B cell (primary cell): ENCODE results near the gene ZCCHC3. TPM values are rescaled to one million over a fixed set of nuclear protein-coding genes. Genes with fewer than 3 reads are reported as not detected.

Source experiments
- ATAC-seq: fragments of 200-7000 bp; cut with Tn5 transposase; one replicate; pipeline ENCODE4 v1.10.0; 2021; ENCODE audit warnings: low read depth, mild to moderate bottlenecking, moderate number of reproducible peaks, moderate library complexity
- CTCF ChIA-PET: fragments of 350-600 bp; sonication (Branson Sonifier 250); formaldehyde crosslinking; loops from one replicate; lab custom pipeline; 2021; ENCODE audit warnings: antibody characterized with exemption, inconsistent platforms; lab: Charles Lee
- POLR2A ChIA-PET: fragments of 350-600 bp; sonication (Branson Sonifier 250); formaldehyde crosslinking; loops from one replicate; lab custom pipeline; 2021; ENCODE audit warnings: antibody characterized with exemption; lab: Charles Lee
- DNase-seq: peaks from one replicate; pipeline ENCODE4 v3.0.0; 2013
- H2AFZ ChIP-seq: 2 replicates; pipeline ENCODE4 v1.6.1; 2012; ENCODE audit warnings: mild to moderate bottlenecking, low read depth, low read length; ENCODE audit not compliant: insufficient read depth, poor library complexity, severe bottlenecking
- H3K27ac ChIP-seq, 2 donors: 1 replicate in 1 of 2; 2 replicates in 1 of 2; pipeline ENCODE4 v1.5.1; 2012 to 2013; ENCODE audit warnings: low read length in 2 of 2, mild to moderate bottlenecking in 2 of 2, moderate library complexity in 1 of 2
- H3K27me3 ChIP-seq, 4 experiments: fragments of 200-600 bp in 1 of 4; sonication (generic) in 1 of 4; replicated peaks in 1 of 4; 1 replicate in 2 of 4; 2 replicates in 2 of 4; pipeline versions ENCODE4 v1.6.1 to v1.7.0; 2013 to 2016; ENCODE audit warnings: low read length in 3 of 4, mild to moderate bottlenecking in 2 of 4, mixed read lengths in 1 of 4, moderate library complexity in 1 of 4; ENCODE audit not compliant: insufficient read depth in 4 of 4, control insufficient read depth in 3 of 4; ENCODE audit errors: control extremely low read depth in 1 of 4
- H3K36me3 ChIP-seq, 2 experiments: replicated peaks in 1 of 2; 1 replicate in 1 of 2; 2 replicates in 1 of 2; pipeline versions ENCODE4 v1.6.1 to v1.7.1; 2013; ENCODE audit warnings: low read length in 1 of 2; ENCODE audit not compliant: insufficient read depth in 2 of 2, control insufficient read depth in 1 of 2; ENCODE audit errors: control extremely low read depth in 1 of 2, extremely low read depth in 1 of 2
- H3K4me1 ChIP-seq, 2 donors: fragments of 200-600 bp in 1 of 2; sonication (generic) in 1 of 2; 1 replicate in 1 of 2; 2 replicates in 1 of 2; pipeline versions ENCODE4 v1.5.1 to v1.6.1; 2013 to 2017; ENCODE audit warnings: low read length in 2 of 2; ENCODE audit not compliant: control insufficient read depth in 2 of 2, insufficient read depth in 2 of 2
- H3K4me2 ChIP-seq: replicated peaks from 2 replicates; pipeline ENCODE3; 2012; ENCODE audit warnings: mild to moderate bottlenecking, low read depth, low read length; ENCODE audit not compliant: poor library complexity, severe bottlenecking
- H3K4me3 ChIP-seq, 5 experiments: fragments of 200-600 bp in 1 of 5; sonication (generic) in 1 of 5; 1 replicate in 3 of 5; 2 replicates in 2 of 5; pipeline versions ENCODE4 v1.5.1 to v1.7.0; 2011 to 2016; ENCODE audit warnings: low read length in 4 of 5, mild to moderate bottlenecking in 4 of 5, low read depth in 2 of 5, control low read depth in 1 of 5, moderate library complexity in 1 of 5; ENCODE audit not compliant: insufficient read depth in 1 of 5; ENCODE audit errors: control extremely low read depth in 1 of 5, extremely low read depth in 1 of 5
- H3K79me2 ChIP-seq: fragments of 200-600 bp; sonication (generic); one replicate; pipeline ENCODE4 v1.6.0; 2016; ENCODE audit warnings: low read length; ENCODE audit not compliant: control insufficient read depth, insufficient read depth
- H3K9ac ChIP-seq: fragments of 200-600 bp; sonication (generic); 2 replicates; pipeline ENCODE4 v1.6.1; 2017; ENCODE audit warnings: mild to moderate bottlenecking, low read length, moderate library complexity
- H3K9me3 ChIP-seq, 3 donors: one replicate each; pipeline versions ENCODE4 v1.6.1 to v1.7.1; 2013; ENCODE audit warnings: low read length in 2 of 3; ENCODE audit not compliant: control insufficient read depth in 2 of 3, insufficient read depth in 1 of 3; ENCODE audit errors: control extremely low read depth in 1 of 3
- H4K20me1 ChIP-seq: 2 replicates; pipeline ENCODE4 v1.6.0; 2012; ENCODE audit warnings: mild to moderate bottlenecking, low read length; ENCODE audit not compliant: insufficient read depth, control insufficient read depth, poor library complexity, severe bottlenecking
- H3K27ac Mint-ChIP-seq: one replicate; pipeline ENCODE4 v1.8.0; 2021; ENCODE audit warnings: mixed read lengths
- H3K27me3 Mint-ChIP-seq: one replicate; pipeline ENCODE4 v1.8.0; 2021; ENCODE audit warnings: mixed read lengths
- H3K4me1 Mint-ChIP-seq: one replicate; pipeline ENCODE4 v1.8.0; 2021; ENCODE audit warnings: mixed read lengths
- H3K4me3 Mint-ChIP-seq: one replicate; pipeline ENCODE4 v1.8.0; 2021; ENCODE audit warnings: mixed read lengths
- H3K9me3 Mint-ChIP-seq: one replicate; pipeline ENCODE4 v1.8.0; 2022; ENCODE audit warnings: mixed read lengths; ENCODE audit not compliant: insufficient read depth
- EZH2 ChIP-seq: IDR thresholded peaks from 2 replicates; pipeline ENCODE4 v1.6.1; 2012; ENCODE audit warnings: borderline replicate concordance, low read depth, mild to moderate bottlenecking, moderate library complexity, low read length; ENCODE audit not compliant: insufficient read depth, poor library complexity, severe bottlenecking
- WGBS: methylation state at CpG from one replicate; pipeline ENCODE4 v1.1.5; 2013; ENCODE audit warnings: missing lambda C conversion rate; ENCODE audit not compliant: insufficient coverage; 5-methylcytosine and 5-hydroxymethylcytosine counted together
- intact Hi-C: fragments of 100-400 bp; cut with micrococcal nuclease; formaldehyde crosslinking; loops from one replicate; pipeline ENCODE4 v1.10.0; 2022
- polyA plus RNA-seq: library from polyadenylated mRNA; depleted of rRNA; stranded (reverse); fragments of >200 nt; gene quantifications from 2 replicates; pipeline ENCODE4 v1.2.3, GENCODE V29; 2012
- total RNA-seq, 2 donors: library from RNA; stranded (reverse); fragments of 120-200 nt in 1 of 2; gene quantifications; 1 replicate in 1 of 2; 2 replicates in 1 of 2; pipeline versions ENCODE4 v1.2.3 to v1.2.4, GENCODE V29; 2013 to 2022
- TF ChIP-seq, protein P1 (sequence below): fragments of 200-600 bp; IDR thresholded peaks from one replicate; pipeline ENCODE4 v1.8.0; 2022; ENCODE audit warnings: antibody characterized with exemption, mild to moderate bottlenecking

The ZCCHC3 gene
- total and polyA plus RNA-seq, 2 donors (not counting 1 experiment from before 2014, with no cell fraction given) = 12.8 to 35.7 TPM

DNA sequence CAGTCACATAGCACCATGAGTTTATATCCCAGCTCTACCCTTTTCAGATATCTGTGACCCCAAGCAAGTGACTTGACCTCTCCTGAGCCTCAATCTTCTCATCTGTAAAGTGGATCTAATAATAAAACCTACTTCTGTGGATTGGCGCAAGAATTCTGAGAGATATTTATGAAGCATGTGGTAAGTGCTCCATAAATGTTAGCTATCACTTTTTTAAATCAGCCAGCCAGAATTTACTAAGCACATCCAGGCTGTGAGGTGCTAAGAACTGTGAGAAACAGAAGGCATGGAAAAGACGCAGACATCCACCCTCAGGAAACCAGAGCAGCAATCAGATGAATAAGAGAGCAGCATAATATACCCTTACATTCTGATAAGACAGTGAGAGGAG lies 7.7 kb upstream of the ZCCHC3 start:
- intact Hi-C loops = loop anchor here (1.0 kb wide), 6 partner anchors 9 to 58 kb away; partner anchors contain the start of gene NRSN2
- Histone ChIP-seq H3K4me1 (peaks cover 18 to 22% of the 10 kb centered on the region in 2 donors), H3K27ac (peak overlapping the region in 1 of 2 donors; percentile 57), H3K9me3 (no peaks in the 10 kb centered on the region), H2AFZ (peak overlapping the region; percentile 88), H3K79me2 (peaks cover 17% of the 10 kb centered on the region), H4K20me1 (no peaks in the 10 kb centered on the region), H3K36me3 (no peaks in the 10 kb centered on the region), H3K9ac (peak overlapping the region; percentile 70), H3K27me3 (no peaks in the 10 kb centered on the region), H3K4me2 (peak overlapping the region; percentile 87), H3K4me3 (peak overlapping the region; percentile 48 to 83 (median 69))
- Mint-ChIP-seq H3K27me3 (no peaks in the 10 kb centered on the region), H3K27ac (no peak overlapping the region), H3K4me1 (peaks cover 6% of the 10 kb centered on the region), H3K9me3 (no peaks in the 10 kb centered on the region), H3K4me3 (no peak overlapping the region)
- WGBS = no CpG with 5 or more reads among the region's 2 CpGs
- ATAC-seq (no peak), DNase-seq (no peak)
- CTCF ChIA-PET = no interaction called here
- no peak for TF ChIP-seq EZH2
- TF ChIP-seq, protein P1, sequence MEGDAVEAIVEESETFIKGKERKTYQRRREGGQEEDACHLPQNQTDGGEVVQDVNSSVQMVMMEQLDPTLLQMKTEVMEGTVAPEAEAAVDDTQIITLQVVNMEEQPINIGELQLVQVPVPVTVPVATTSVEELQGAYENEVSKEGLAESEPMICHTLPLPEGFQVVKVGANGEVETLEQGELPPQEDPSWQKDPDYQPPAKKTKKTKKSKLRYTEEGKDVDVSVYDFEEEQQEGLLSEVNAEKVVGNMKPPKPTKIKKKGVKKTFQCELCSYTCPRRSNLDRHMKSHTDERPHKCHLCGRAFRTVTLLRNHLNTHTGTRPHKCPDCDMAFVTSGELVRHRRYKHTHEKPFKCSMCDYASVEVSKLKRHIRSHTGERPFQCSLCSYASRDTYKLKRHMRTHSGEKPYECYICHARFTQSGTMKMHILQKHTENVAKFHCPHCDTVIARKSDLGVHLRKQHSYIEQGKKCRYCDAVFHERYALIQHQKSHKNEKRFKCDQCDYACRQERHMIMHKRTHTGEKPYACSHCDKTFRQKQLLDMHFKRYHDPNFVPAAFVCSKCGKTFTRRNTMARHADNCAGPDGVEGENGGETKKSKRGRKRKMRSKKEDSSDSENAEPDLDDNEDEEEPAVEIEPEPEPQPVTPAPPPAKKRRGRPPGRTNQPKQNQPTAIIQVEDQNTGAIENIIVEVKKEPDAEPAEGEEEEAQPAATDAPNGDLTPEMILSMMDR = no peak
- POLR2A ChIA-PET = no interaction called here

DNA sequence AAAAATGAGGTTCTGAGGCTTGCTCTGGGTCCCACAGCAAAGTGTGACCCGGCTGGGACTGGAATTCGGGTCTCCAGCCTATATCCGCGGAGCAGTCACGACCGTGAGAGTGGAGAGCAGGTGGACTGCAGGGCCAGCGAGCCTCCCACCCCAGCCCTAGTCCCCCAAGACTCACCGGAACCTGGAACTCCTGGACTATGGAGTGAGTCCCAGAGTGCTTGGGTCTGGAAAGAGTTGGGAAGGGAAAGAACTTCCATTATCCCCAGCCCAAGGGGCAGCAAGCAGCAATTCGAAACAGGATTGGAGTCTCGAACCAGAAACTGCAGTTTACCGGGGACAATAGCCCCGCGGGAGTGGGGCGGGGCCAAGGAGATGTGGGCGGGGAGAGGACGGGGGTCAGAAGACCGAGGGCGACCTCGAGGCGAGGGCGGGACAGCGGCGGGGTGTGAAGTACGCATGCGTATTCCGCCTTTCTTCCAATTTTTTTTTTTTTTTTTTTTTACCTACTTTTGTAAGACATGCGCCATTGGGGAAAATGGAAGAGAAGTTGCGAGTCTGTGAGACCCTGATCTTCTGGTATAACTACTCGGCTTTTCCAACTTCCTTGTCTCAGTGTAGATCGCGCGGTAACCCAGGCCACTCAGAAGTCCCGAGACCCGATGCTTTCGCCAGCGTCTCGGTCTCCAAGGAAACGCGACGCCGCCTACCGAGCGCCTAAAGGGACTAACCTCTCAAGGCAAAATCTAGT lies 7.1 kb upstream of the ZCCHC3 start, which contains the start of gene C20orf96:
C20orf96 (minus strand) TSS at position 667 of the 748 bp plus-strand sequence; CDS start at position 527, 140 bp downstream.
- Histone ChIP-seq H3K27me3 (no peaks in the 10 kb centered on the region), H2AFZ (peak within 1 kb of the TSS; percentile 88), H3K27ac (peak within 1 kb of the TSS in 1 of 2 donors; percentile 57), H3K79me2 (peaks cover 22% of the 10 kb centered on the region), H3K9me3 (no peaks in the 10 kb centered on the region), H3K4me2 (peak within 1 kb of the TSS; percentile 87), H4K20me1 (no peaks in the 10 kb centered on the region), H3K36me3 (no peaks in the 10 kb centered on the region), H3K9ac (peak within 1 kb of the TSS; percentile 70), H3K4me1 (peaks cover 18 to 22% of the 10 kb centered on the region in 2 donors), H3K4me3 (peak within 1 kb of the TSS; percentile 48 to 83 (median 69))
- no peak within 1 kb of the TSS for H3K27ac Mint-ChIP-seq
- ATAC-seq (peak; percentile 98), DNase-seq (peak; percentile 93)
- TF ChIP-seq, protein P1 = peak; percentile 45
- TF ChIP-seq EZH2 = no peak
- ChIA-PET CTCF (no interaction called here), POLR2A (no interaction called here)
- no peaks in the 10 kb centered on the region for H3K9me3 Mint-ChIP-seq
- H3K4me1 Mint-ChIP-seq = peaks cover 6% of the 10 kb centered on the region
- no peak within 1 kb of the TSS for H3K4me3 Mint-ChIP-seq
- H3K27me3 Mint-ChIP-seq = no peaks in the 10 kb centered on the region
- intact Hi-C loops = loop anchor here (1.0 kb wide), 6 partner anchors 8 to 57 kb away; partner anchors contain the start of gene NRSN2
- WGBS = 0% methylated on average over 29 of the region's 43 CpGs
